ENCODE data around the gene SMARCE1.
"Not testable (repeated sequence)": the region's sequence is repeated elsewhere in the genome, so short reads cannot be mapped to it uniquely, and the experiment has no call there.

SMARCE1 gene

GRCh38 chr17:40608061-40608581, 39.5 kb downstream of the SMARCE1 start:
- ATAC-seq: peak; percentile 39 to 45

- no peak for ATAC-seq
Observed at GRCh38 chr17:40607641-40608040, 40.0 kb downstream of the SMARCE1 start.

- no peak for ATAC-seq
Observed at GRCh38 chr17:40606548-40607353, 40.9 kb downstream of the SMARCE1 start.

- ATAC-seq: peak; percentile 73 to 77
Observed at GRCh38 chr17:40605306-40605705, 42.3 kb downstream of the SMARCE1 start.

- no peak for ATAC-seq
Observed at GRCh38 chr17:40604327-40605080, 43.1 kb downstream of the SMARCE1 start.

GRCh38 chr17:40602445-40603443, 44.9 kb downstream of the SMARCE1 start:
- peak; percentile 51 to 53 for ATAC-seq

GRCh38 chr17:40600486-40601046, 47.1 kb downstream of the SMARCE1 start:
- no peak for ATAC-seq

- ATAC-seq: no peak
Observed at GRCh38 chr17:40599468-40599763, 48.2 kb downstream of the SMARCE1 start.

- ATAC-seq: peak; percentile 50 to 55
Observed at GRCh38 chr17:40598619-40599467, 48.8 kb downstream of the SMARCE1 start.

GRCh38 chr17:40598301-40598618, 49.4 kb downstream of the SMARCE1 start:
- no peak for ATAC-seq

- ATAC-seq: peak; percentile 2 to 3
Observed at GRCh38 chr17:40597556-40598300, 49.9 kb downstream of the SMARCE1 start.

GRCh38 chr17:40597156-40597555, 50.5 kb downstream of the SMARCE1 start:
- no peak for ATAC-seq

- ATAC-seq: peak; percentile 56 to 59
Observed at GRCh38 chr17:40596261-40596919, 51.2 kb downstream of the SMARCE1 start.

- ATAC-seq: no peak
Observed at GRCh38 chr17:40590742-40591141, 56.9 kb downstream of the SMARCE1 start.

GRCh38 chr17:40588552-40588951, 59.1 kb downstream of the SMARCE1 start:
- no peak for ATAC-seq

GRCh38 chr17:40586264-40586663, 61.4 kb downstream of the SMARCE1 start:
- ATAC-seq: not testable (repeated sequence)

GRCh38 chr17:40584950-40585349, 62.7 kb downstream of the SMARCE1 start:
- not testable (repeated sequence) for ATAC-seq

GRCh38 chr17:40582328-40582901, 65.2 kb downstream of the SMARCE1 start:
- ATAC-seq: peak; percentile 64 to 65

GRCh38 chr17:40580140-40580539, 67.5 kb downstream of the SMARCE1 start:
- no peak for ATAC-seq

- ATAC-seq: no peak
Observed at GRCh38 chr17:40579471-40579870, 68.1 kb downstream of the SMARCE1 start.
